Measurements from ENCODE around the gene RABIF. TPM values are rescaled to one million over a fixed set of nuclear protein-coding genes. Genes with fewer than 3 reads are reported as not detected.

The RABIF gene
- total and polyA plus RNA-seq, 12 donors, result 3.1 to 10.6 (median 6.6) TPM

- WGBS, 4 donors, result 72 to 88% (median 76%) methylated on average over 4 of the region's 4 CpGs
- Histone ChIP-seq H3K27ac (no peak overlapping the region), H3K27me3 (no peaks in the 10 kb centered on the region), H3K4me3 (no peak overlapping the region), H3K36me3 (replicated peaks in 1 of 2) (peaks cover 0 to 43% of the 10 kb centered on the region in 2 donors), H3K9me3 (replicated peaks in 1 of 3) (no peaks in the 10 kb centered on the region), H3K4me1 (replicated peaks in 1 of 2) (peaks cover 5 to 14% of the 10 kb centered on the region in 2 donors)
- no peak for DNase-seq
- TF ChIP-seq POLR2A (IDR thresholded peaks at IDR 0.05), result no peak
- no peak for TF ChIP-seq CTCF (IDR thresholded peaks at IDR 0.05)
- intact Hi-C loops (cut with DNase I), result no loop called here
Observed at GRCh38 chr1:202890392-202890791, 1.4 kb upstream of the RABIF start.

GRCh38 chr1:202888221-202888530, 773 bp downstream of the RABIF start:
- Histone ChIP-seq H3K4me3 (peak overlapping the region; percentile 49 to 82 (median 58)), H3K9me3 (replicated peaks in 1 of 3) (no peaks in the 10 kb centered on the region), H3K36me3 (replicated peaks in 1 of 2) (peaks cover 0 to 21% of the 10 kb centered on the region in 2 donors), H3K27me3 (no peaks in the 10 kb centered on the region), H3K4me1 (replicated peaks in 1 of 2) (peaks cover 5 to 14% of the 10 kb centered on the region in 2 donors), H3K27ac (peak overlapping the region in 4 of 5 donors; percentile 88 to 94 (median 92))
- 2 to 3% (median 2%) methylated on average over 10 of the region's 10 CpGs for WGBS, 4 donors
- DNase-seq, result no peak
- no peak for TF ChIP-seq CTCF (IDR thresholded peaks at IDR 0.05)
- TF ChIP-seq POLR2A (IDR thresholded peaks at IDR 0.05), result no peak
- intact Hi-C loops (cut with DNase I), result no loop called here

- Histone ChIP-seq H3K9me3 (replicated peaks in 1 of 3) (no peaks in the 10 kb centered on the region), H3K36me3 (replicated peaks in 1 of 2) (peaks cover 0 to 19% of the 10 kb centered on the region in 2 donors), H3K27ac (no peak overlapping the region), H3K4me1 (replicated peaks in 1 of 2) (no peaks in the 10 kb centered on the region), H3K4me3 (no peak overlapping the region), H3K27me3 (no peaks in the 10 kb centered on the region)
- DNase-seq, result no peak
- 88 to 94% (median 89%) methylated on average over 10 of the region's 10 CpGs for WGBS, 4 donors
- intact Hi-C loops (cut with DNase I), result no loop called here
- TF ChIP-seq CTCF (IDR thresholded peaks at IDR 0.05), result no peak
- TF ChIP-seq POLR2A (IDR thresholded peaks at IDR 0.05), result no peak
Observed at GRCh38 chr1:202880961-202881460, 7.9 kb downstream of the RABIF start.

GRCh38 chr1:202880062-202880461, 8.9 kb downstream of the RABIF start:
- H3K4me1 ChIP-seq (replicated peaks in 1 of 2), result no peaks in the 10 kb centered on the region
- H3K9me3 ChIP-seq (replicated peaks in 1 of 3), result no peaks in the 10 kb centered on the region
- no peaks in the 10 kb centered on the region for H3K27me3 ChIP-seq
- intact Hi-C loops (cut with DNase I), result no loop called here
- H3K36me3 ChIP-seq (replicated peaks in 1 of 2), result peaks cover 0 to 19% of the 10 kb centered on the region in 2 donors
- DNase-seq, result no peak
- TF ChIP-seq POLR2A (IDR thresholded peaks at IDR 0.05), result no peak
- TF ChIP-seq CTCF (IDR thresholded peaks at IDR 0.05), result no peak
- no peak overlapping the region for H3K27ac ChIP-seq
- no peak overlapping the region for H3K4me3 ChIP-seq

All from adrenal gland (tissue), 12 donors.